ENCODE data around the gene SLC30A1. TPM values are rescaled to one million over a fixed set of nuclear protein-coding genes. Genes with fewer than 3 reads are reported as not detected.
A peak's percentile ranks its signal among the peaks of the same experiment; 100 is the strongest.

SLC30A1 gene
- total and polyA plus RNA-seq, 2 of the 13 experiments (the other 11 are each of a cell fraction or from before 2014, with no cell fraction given), result 5.9 to 24.4 TPM

DNA sequence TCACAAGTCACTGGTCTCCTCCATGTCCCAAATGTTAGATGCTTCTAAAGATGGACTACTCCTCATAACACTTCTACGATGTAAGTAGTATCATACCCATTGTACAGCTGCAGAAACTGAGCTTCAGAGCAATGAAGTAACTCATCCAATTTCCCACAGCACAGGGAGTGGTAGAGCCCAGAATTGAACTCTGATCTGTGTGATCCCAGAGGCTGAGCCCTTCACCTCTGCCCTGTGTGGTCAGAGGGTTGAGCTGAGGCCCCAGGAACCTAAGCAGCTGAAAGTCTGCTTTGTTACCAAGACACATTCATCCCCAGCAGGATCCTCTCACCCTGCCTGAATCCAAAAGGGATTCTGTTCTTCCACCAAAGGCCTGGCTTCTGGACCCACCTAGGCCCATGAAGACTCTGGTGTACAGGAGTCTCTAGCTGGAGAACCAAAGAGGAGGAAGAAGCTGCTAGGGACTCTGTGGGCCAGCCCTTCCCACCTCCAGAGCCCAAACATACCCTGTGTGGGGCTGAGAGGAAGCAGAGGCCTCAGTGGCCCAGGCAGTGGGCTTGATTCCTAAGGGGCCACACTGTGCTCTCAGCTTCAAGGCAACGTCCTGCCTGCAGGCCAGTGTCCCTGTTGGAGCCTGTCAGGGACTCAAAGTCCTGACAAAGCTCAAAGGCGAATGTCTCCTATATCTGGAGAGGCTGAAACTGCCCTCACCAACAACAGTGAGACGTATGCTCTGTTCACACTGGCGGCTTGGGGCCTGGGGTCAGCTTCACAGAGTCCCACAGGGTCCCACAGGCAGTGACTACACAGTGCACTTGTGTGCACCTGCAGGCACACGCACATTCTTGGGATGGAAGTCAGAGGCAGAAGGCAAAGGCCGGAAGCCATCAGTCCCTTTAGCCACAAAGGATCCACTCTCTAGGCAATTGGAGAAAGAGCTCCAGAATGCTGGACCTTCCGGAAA is 40.4 kb upstream of the SLC30A1 start (continued):
- TF ChIP-seq RELA (CRISPR knock-in tag; IDR thresholded peaks at IDR 0.05) (no peak), ZIK1 (CRISPR knock-in tag; IDR thresholded peaks at IDR 0.05; ENCODE audit: borderline replicate concordance, low read depth) (no peak), RBM39 (IDR thresholded peaks at IDR 0.05; ENCODE audit: low read depth, low read length, poor library complexity, severe bottlenecking) (no peak), RNF2 (conservative IDR thresholded peaks at IDR 0.05; ENCODE audit: low read depth) (no peak), ZNF761 (CRISPR knock-in tag; conservative IDR thresholded peaks at IDR 0.05) (no peak), REPIN1 (CRISPR knock-in tag; IDR thresholded peaks at IDR 0.05; ENCODE audit: borderline replicate concordance, low read depth) (0 out of 2 replicates have a peak, but pooled peaks have one; percentile 44), ZNF790 (CRISPR knock-in tag; IDR thresholded peaks at IDR 0.05; ENCODE audit: borderline replicate concordance) (no peak), SCMH1 (CRISPR knock-in tag; IDR thresholded peaks at IDR 0.05; ENCODE audit: borderline replicate concordance) (no peak), ZNF616 (CRISPR knock-in tag; IDR thresholded peaks at IDR 0.05; ENCODE audit: low read depth) (no peak), SP1 (IDR thresholded peaks at IDR 0.05) (no peak), SP1 (CRISPR knock-in tag; IDR thresholded peaks at IDR 0.05) (no peak), ZNF839 (CRISPR knock-in tag; IDR thresholded peaks at IDR 0.05; ENCODE audit: borderline replicate concordance) (no peak), ZNF891 (CRISPR knock-in tag; IDR thresholded peaks at IDR 0.05) (peak; percentile 42; the same call in 1 of the 2 replicates), BRCA1 (CRISPR knock-in tag; IDR thresholded peaks at IDR 0.05) (no peak), ZBTB20 (CRISPR knock-in tag; IDR thresholded peaks at IDR 0.05; ENCODE audit: borderline replicate concordance, low read depth) (no peak)
- TF ChIP-seq, protein P1, sequence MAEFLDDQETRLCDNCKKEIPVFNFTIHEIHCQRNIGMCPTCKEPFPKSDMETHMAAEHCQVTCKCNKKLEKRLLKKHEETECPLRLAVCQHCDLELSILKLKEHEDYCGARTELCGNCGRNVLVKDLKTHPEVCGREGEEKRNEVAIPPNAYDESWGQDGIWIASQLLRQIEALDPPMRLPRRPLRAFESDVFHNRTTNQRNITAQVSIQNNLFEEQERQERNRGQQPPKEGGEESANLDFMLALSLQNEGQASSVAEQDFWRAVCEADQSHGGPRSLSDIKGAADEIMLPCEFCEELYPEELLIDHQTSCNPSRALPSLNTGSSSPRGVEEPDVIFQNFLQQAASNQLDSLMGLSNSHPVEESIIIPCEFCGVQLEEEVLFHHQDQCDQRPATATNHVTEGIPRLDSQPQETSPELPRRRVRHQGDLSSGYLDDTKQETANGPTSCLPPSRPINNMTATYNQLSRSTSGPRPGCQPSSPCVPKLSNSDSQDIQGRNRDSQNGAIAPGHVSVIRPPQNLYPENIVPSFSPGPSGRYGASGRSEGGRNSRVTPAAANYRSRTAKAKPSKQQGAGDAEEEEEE (CRISPR knock-in tag; IDR thresholded peaks at IDR 0.05; ENCODE audit: borderline replicate concordance), result no peak
- TF ChIP-seq, protein P2, sequence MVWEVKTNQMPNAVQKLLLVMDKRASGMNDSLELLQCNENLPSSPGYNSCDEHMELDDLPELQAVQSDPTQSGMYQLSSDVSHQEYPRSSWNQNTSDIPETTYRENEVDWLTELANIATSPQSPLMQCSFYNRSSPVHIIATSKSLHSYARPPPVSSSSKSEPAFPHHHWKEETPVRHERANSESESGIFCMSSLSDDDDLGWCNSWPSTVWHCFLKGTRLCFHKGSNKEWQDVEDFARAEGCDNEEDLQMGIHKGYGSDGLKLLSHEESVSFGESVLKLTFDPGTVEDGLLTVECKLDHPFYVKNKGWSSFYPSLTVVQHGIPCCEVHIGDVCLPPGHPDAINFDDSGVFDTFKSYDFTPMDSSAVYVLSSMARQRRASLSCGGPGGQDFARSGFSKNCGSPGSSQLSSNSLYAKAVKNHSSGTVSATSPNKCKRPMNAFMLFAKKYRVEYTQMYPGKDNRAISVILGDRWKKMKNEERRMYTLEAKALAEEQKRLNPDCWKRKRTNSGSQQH (CRISPR knock-in tag; IDR thresholded peaks at IDR 0.05; ENCODE audit: low read depth), result no peak
- TF ChIP-seq, protein P3, sequence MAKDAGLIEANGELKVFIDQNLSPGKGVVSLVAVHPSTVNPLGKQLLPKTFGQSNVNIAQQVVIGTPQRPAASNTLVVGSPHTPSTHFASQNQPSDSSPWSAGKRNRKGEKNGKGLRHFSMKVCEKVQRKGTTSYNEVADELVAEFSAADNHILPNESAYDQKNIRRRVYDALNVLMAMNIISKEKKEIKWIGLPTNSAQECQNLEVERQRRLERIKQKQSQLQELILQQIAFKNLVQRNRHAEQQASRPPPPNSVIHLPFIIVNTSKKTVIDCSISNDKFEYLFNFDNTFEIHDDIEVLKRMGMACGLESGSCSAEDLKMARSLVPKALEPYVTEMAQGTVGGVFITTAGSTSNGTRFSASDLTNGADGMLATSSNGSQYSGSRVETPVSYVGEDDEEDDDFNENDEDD (CRISPR knock-in tag; IDR thresholded peaks at IDR 0.05; ENCODE audit: borderline replicate concordance), result no peak
- TF ChIP-seq, protein P4, sequence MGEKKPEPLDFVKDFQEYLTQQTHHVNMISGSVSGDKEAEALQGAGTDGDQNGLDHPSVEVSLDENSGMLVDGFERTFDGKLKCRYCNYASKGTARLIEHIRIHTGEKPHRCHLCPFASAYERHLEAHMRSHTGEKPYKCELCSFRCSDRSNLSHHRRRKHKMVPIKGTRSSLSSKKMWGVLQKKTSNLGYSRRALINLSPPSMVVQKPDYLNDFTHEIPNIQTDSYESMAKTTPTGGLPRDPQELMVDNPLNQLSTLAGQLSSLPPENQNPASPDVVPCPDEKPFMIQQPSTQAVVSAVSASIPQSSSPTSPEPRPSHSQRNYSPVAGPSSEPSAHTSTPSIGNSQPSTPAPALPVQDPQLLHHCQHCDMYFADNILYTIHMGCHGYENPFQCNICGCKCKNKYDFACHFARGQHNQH (CRISPR knock-in tag; IDR thresholded peaks at IDR 0.05), result no peak
- TF ChIP-seq, protein P5, sequence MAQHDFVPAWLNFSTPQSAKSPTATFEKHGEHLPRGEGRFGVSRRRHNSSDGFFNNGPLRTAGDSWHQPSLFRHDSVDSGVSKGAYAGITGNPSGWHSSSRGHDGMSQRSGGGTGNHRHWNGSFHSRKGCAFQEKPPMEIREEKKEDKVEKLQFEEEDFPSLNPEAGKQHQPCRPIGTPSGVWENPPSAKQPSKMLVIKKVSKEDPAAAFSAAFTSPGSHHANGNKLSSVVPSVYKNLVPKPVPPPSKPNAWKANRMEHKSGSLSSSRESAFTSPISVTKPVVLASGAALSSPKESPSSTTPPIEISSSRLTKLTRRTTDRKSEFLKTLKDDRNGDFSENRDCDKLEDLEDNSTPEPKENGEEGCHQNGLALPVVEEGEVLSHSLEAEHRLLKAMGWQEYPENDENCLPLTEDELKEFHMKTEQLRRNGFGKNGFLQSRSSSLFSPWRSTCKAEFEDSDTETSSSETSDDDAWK (CRISPR knock-in tag; IDR thresholded peaks at IDR 0.05), result no peak

All from HepG2 (cell line).